ENCODE measurements around the gene MALRD1.

DNA sequence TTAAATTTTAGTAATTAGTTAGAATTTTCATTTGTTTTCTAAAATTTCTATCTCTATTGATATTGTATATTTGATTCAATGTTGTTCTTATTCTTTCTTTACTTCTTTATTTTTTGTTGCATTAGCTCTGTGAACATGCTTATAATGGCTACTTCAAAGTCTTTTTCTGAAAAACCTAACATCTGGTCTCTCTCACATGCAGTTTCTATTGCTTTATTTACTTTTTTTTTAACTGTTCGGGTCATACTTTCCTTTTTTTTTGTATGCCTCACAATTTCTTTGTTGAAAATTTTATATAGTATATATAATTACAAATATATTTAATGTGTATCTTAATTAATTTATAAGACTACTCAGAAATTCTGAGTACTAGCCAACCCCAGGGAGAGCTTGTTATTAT, 715.5 kb downstream of the MALRD1 start:
- TF ChIP-seq, protein P1, sequence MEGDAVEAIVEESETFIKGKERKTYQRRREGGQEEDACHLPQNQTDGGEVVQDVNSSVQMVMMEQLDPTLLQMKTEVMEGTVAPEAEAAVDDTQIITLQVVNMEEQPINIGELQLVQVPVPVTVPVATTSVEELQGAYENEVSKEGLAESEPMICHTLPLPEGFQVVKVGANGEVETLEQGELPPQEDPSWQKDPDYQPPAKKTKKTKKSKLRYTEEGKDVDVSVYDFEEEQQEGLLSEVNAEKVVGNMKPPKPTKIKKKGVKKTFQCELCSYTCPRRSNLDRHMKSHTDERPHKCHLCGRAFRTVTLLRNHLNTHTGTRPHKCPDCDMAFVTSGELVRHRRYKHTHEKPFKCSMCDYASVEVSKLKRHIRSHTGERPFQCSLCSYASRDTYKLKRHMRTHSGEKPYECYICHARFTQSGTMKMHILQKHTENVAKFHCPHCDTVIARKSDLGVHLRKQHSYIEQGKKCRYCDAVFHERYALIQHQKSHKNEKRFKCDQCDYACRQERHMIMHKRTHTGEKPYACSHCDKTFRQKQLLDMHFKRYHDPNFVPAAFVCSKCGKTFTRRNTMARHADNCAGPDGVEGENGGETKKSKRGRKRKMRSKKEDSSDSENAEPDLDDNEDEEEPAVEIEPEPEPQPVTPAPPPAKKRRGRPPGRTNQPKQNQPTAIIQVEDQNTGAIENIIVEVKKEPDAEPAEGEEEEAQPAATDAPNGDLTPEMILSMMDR (IDR thresholded peaks at IDR 0.05 in 8 of 11, conservative IDR thresholded peaks at IDR 0.05 in 3 of 11) = no peak
- TF ChIP-seq POLR2A (IDR thresholded peaks at IDR 0.05) = no peak
